Measurements from ENCODE around the gene KCNQ1OT1. TPM values are rescaled to one million over a fixed set of nuclear protein-coding genes. Genes with fewer than 3 reads are reported as not detected.

KCNQ1OT1 gene
- total RNA-seq, 1 experiment from 2014 or later: 2.4 TPM

- CTCF ChIA-PET: no interaction called here
- no peak overlapping the region for H3K27ac Mint-ChIP-seq
- peaks cover 100% of the 10 kb centered on the region; the same call in 1 of the 2 replicates for H3K27me3 Mint-ChIP-seq (ENCODE audit: low read depth)
Measured at GRCh38 chr11:2621894-2622293, 77.9 kb downstream of the KCNQ1OT1 start.

More at GRCh38 chr11:2621894-2622293, 77.9 kb downstream of the KCNQ1OT1 start:
- peaks cover 52% of the 10 kb centered on the region for H3K9me3 Mint-ChIP-seq
- H3K4me1 Mint-ChIP-seq: no peaks in the 10 kb centered on the region
- ATAC-seq: no peak
- H3K36me3 Mint-ChIP-seq: peaks cover 24% of the 10 kb centered on the region
- POLR2A ChIA-PET: no interaction called here
- DNase-seq (ENCODE audit: low spot score): no peak
- TF ChIP-seq CDX4 (CRISPR knock-in tag; IDR thresholded peaks at IDR 0.05; ENCODE audit: borderline replicate concordance) (no peak), PRDM15 (CRISPR knock-in tag; IDR thresholded peaks at IDR 0.05) (no peak), ATF6 (CRISPR knock-in tag; IDR thresholded peaks at IDR 0.05) (no peak), ZNF425 (CRISPR knock-in tag; conservative IDR thresholded peaks at IDR 0.05) (no peak), MAX (CRISPR knock-in tag; IDR thresholded peaks at IDR 0.05) (no peak), ZNF512 (CRISPR knock-in tag; IDR thresholded peaks at IDR 0.05; ENCODE audit: borderline replicate concordance) (no peak), ZNF416 (CRISPR knock-in tag; IDR thresholded peaks at IDR 0.05) (no peak), AFF4 (CRISPR knock-in tag; IDR thresholded peaks at IDR 0.05; ENCODE audit: borderline replicate concordance) (no peak), GRHL2 (CRISPR knock-in tag; IDR thresholded peaks at IDR 0.05; ENCODE audit: insufficient replicate concordance, severe bottlenecking) (no peak), ATF2 (CRISPR knock-in tag; IDR thresholded peaks at IDR 0.05; ENCODE audit: borderline replicate concordance, low read depth) (no peak), TEAD1 (CRISPR knock-in tag; IDR thresholded peaks at IDR 0.05) (no peak), USF2 (CRISPR knock-in tag; IDR thresholded peaks at IDR 0.05) (no peak), PREB (CRISPR knock-in tag; IDR thresholded peaks at IDR 0.05; ENCODE audit: borderline replicate concordance) (no peak), ATF1 (CRISPR knock-in tag; IDR thresholded peaks at IDR 0.05) (no peak)
- no peak overlapping the region for H3K4me3 Mint-ChIP-seq
